ENCODE data around the gene TCF7L1.

TCF7L1 gene

GRCh38 chr2:85254540-85255300, 121.5 kb downstream of the TCF7L1 start:
- no peak for DNase-seq (ENCODE audit: low spot score)

GRCh38 chr2:85255456-85255812, 122.2 kb downstream of the TCF7L1 start:
- DNase-seq (ENCODE audit: low spot score), result no peak

GRCh38 chr2:85255813-85256594, 122.8 kb downstream of the TCF7L1 start:
- DNase-seq (ENCODE audit: low spot score), result peak; percentile 38

- no peak for DNase-seq (ENCODE audit: low spot score)
Observed at GRCh38 chr2:85257359-85257969, 124.3 kb downstream of the TCF7L1 start.

GRCh38 chr2:85257970-85258605, 124.9 kb downstream of the TCF7L1 start:
- DNase-seq (ENCODE audit: low spot score), result peak; percentile 42

GRCh38 chr2:85259101-85259590, 126.0 kb downstream of the TCF7L1 start:
- DNase-seq (ENCODE audit: low spot score), result peak; percentile 64

- DNase-seq (ENCODE audit: low spot score), result no peak
Observed at GRCh38 chr2:85259879-85260278, 126.7 kb downstream of the TCF7L1 start.

GRCh38 chr2:85263591-85263990, 130.4 kb downstream of the TCF7L1 start:
- DNase-seq (ENCODE audit: low spot score), result no peak

- DNase-seq (ENCODE audit: low spot score), result no peak
Observed at GRCh38 chr2:85264471-85264870, 131.3 kb downstream of the TCF7L1 start.

GRCh38 chr2:85265304-85265703, 132.1 kb downstream of the TCF7L1 start:
- DNase-seq (ENCODE audit: low spot score), result no peak

GRCh38 chr2:85266146-85267041, 133.2 kb downstream of the TCF7L1 start:
- DNase-seq (ENCODE audit: low spot score), result peak; percentile 60

GRCh38 chr2:85269959-85270358, 136.8 kb downstream of the TCF7L1 start:
- no peak for DNase-seq (ENCODE audit: low spot score)

GRCh38 chr2:85272357-85272756, 139.2 kb downstream of the TCF7L1 start:
- DNase-seq (ENCODE audit: low spot score), result no peak

GRCh38 chr2:85273738-85274731, 140.8 kb downstream of the TCF7L1 start:
- peak; percentile 49 for DNase-seq (ENCODE audit: low spot score)

GRCh38 chr2:85275984-85276540, 142.9 kb downstream of the TCF7L1 start:
- DNase-seq (ENCODE audit: low spot score), result no peak

- DNase-seq (ENCODE audit: low spot score), result no peak
Observed at GRCh38 chr2:85276571-85277118, 143.5 kb downstream of the TCF7L1 start.

- peak; percentile 73 for DNase-seq (ENCODE audit: low spot score)
Observed at GRCh38 chr2:85277416-85278158, 144.4 kb downstream of the TCF7L1 start.

- no peak for DNase-seq (ENCODE audit: low spot score)
Observed at GRCh38 chr2:85278361-85278760, 145.2 kb downstream of the TCF7L1 start.

- no peak for DNase-seq (ENCODE audit: low spot score)
Observed at GRCh38 chr2:85281553-85281952, 148.4 kb downstream of the TCF7L1 start.

All from AG08395 (cell line).